GM19035 (cell line): Measurements from ENCODE around the gene PCK2.
"Not testable (repeated sequence)": the region's sequence is repeated elsewhere in the genome, so short reads cannot be mapped to it uniquely, and the experiment has no call there.

Source experiments
- ATAC-seq: cut with Tn5 transposase; IDR thresholded peaks from one replicate; pipeline ENCODE4 v1.9.1; 2021; ENCODE audit not compliant: unreplicated experiment

The PCK2 gene

GRCh38 chr14:24093207-24093900, 757 bp upstream of the PCK2 start:
- no peak for ATAC-seq

- no peak for ATAC-seq
Measured at GRCh38 chr14:24094841-24095270, 745 bp downstream of the PCK2 start.

- ATAC-seq: peak; percentile 60
Measured at GRCh38 chr14:24095271-24096068, 1.4 kb downstream of the PCK2 start.

- ATAC-seq: no peak
Measured at GRCh38 chr14:24096545-24097181, 2.6 kb downstream of the PCK2 start.

- no peak for ATAC-seq
Measured at GRCh38 chr14:24098229-24098926, 4.3 kb downstream of the PCK2 start.

- no peak for ATAC-seq
Measured at GRCh38 chr14:24098927-24099813, 5.1 kb downstream of the PCK2 start.

- ATAC-seq: no peak
Measured at GRCh38 chr14:24100197-24100981, 6.3 kb downstream of the PCK2 start.

- no peak for ATAC-seq
Measured at GRCh38 chr14:24100982-24101494, 6.9 kb downstream of the PCK2 start.

GRCh38 chr14:24102357-24103048, 8.4 kb downstream of the PCK2 start:
- ATAC-seq: no peak

GRCh38 chr14:24103451-24103850, 9.3 kb downstream of the PCK2 start:
- no peak for ATAC-seq

- not testable (repeated sequence) for ATAC-seq
Measured at GRCh38 chr14:24105609-24106239, 11.6 kb downstream of the PCK2 start.

- ATAC-seq: no peak
Measured at GRCh38 chr14:24106672-24107271, 12.7 kb downstream of the PCK2 start.

- no peak for ATAC-seq
Measured at GRCh38 chr14:24108336-24108874, 14.3 kb downstream of the PCK2 start.

GRCh38 chr14:24110060-24110459, 15.9 kb downstream of the PCK2 start:
- ATAC-seq: no peak

GRCh38 chr14:24110523-24110922, 16.4 kb downstream of the PCK2 start:
- no peak for ATAC-seq

GRCh38 chr14:24113379-24113800, 19.3 kb downstream of the PCK2 start:
- no peak for ATAC-seq

GRCh38 chr14:24113801-24114531, 19.9 kb downstream of the PCK2 start:
- peak; percentile 32 for ATAC-seq
